Measurements from ENCODE around the gene RMDN2.

GRCh38 chr2:37904993-37905392, 20.1 kb upstream of the RMDN2 start:
- TF ChIP-seq GLIS1 (tag by site-specific recombination; IDR thresholded peaks at IDR 0.05), result no peak
- TF ChIP-seq CTCF (tag by site-specific recombination; IDR thresholded peaks at IDR 0.05), result no peak
- TF ChIP-seq YY1 (tag by site-specific recombination; IDR thresholded peaks at IDR 0.05), result no peak
- TF ChIP-seq ZNF513 (tag by site-specific recombination; IDR thresholded peaks at IDR 0.05), result no peak
- no peak for TF ChIP-seq ZNF426 (tag by site-specific recombination; IDR thresholded peaks at IDR 0.05)
- no peak for TF ChIP-seq ZNF335 (tag by site-specific recombination; conservative IDR thresholded peaks at IDR 0.05)
- no peak for TF ChIP-seq ZNF280D (tag by site-specific recombination; IDR thresholded peaks at IDR 0.05)
- no peak for TF ChIP-seq ZNF175 (tag by site-specific recombination; IDR thresholded peaks at IDR 0.05)
- TF ChIP-seq ZNF510 (tag by site-specific recombination; IDR thresholded peaks at IDR 0.05; ENCODE audit: insufficient replicate concordance), result no peak
- TF ChIP-seq ZNF311 (tag by site-specific recombination; IDR thresholded peaks at IDR 0.05; ENCODE audit: borderline replicate concordance), result no peak
- TF ChIP-seq ZNF292 (tag by site-specific recombination; IDR thresholded peaks at IDR 0.05; ENCODE audit: borderline replicate concordance, low read depth), result no peak
- no peak for TF ChIP-seq BCL11A (tag by site-specific recombination; IDR thresholded peaks at IDR 0.05; ENCODE audit: low read depth)
- no peak for TF ChIP-seq REST (tag by site-specific recombination; IDR thresholded peaks at IDR 0.05)

Measured in HEK293 (cell line).